ENCODE results near the gene C16orf74.

DNA sequence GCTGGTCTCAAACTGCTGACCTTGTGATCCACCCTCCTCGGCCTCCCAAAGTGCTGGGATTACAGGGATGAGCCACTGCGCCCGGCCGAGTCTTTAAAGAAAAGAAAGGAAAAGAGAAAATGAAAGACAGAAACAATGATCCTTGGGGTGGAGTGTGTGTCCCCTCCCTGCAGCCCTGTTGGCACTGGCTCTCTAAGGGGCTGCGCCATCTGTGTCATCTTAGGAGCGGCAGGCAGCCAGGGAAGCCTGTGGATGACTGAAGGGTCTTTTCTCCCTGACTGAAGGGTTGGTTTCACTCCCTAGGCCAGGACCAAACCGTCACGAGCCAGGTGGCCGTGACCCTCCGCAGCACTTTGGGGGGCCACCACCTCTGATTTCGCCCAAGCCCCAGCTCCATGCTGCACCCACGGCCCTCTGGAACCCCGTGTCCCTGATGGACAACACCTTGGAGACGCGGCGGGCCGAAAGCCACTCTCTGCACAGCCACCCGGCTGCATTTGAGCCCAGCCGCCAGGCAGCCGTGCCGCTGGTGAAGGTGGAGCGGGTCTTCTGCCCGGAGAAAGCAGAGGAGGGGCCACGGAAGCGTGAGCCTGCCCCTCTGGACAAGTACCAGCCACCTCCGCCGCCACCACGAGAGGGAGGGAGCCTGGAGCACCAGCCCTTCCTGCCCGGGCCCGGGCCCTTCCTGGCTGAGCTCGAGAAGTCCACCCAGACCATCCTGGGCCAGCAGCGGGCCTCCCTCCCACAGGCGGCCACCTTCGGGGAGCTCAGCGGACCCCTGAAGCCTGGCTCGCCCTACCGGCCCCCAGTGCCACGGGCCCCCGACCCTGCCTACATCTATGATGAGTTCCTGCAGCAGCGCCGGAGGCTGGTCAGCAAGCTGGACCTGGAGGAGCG is 89.8 kb downstream of the C16orf74 start:
- TF ChIP-seq, protein P1, sequence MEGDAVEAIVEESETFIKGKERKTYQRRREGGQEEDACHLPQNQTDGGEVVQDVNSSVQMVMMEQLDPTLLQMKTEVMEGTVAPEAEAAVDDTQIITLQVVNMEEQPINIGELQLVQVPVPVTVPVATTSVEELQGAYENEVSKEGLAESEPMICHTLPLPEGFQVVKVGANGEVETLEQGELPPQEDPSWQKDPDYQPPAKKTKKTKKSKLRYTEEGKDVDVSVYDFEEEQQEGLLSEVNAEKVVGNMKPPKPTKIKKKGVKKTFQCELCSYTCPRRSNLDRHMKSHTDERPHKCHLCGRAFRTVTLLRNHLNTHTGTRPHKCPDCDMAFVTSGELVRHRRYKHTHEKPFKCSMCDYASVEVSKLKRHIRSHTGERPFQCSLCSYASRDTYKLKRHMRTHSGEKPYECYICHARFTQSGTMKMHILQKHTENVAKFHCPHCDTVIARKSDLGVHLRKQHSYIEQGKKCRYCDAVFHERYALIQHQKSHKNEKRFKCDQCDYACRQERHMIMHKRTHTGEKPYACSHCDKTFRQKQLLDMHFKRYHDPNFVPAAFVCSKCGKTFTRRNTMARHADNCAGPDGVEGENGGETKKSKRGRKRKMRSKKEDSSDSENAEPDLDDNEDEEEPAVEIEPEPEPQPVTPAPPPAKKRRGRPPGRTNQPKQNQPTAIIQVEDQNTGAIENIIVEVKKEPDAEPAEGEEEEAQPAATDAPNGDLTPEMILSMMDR (IDR thresholded peaks at IDR 0.05): no peak
- no peak for TF ChIP-seq POLR2A (IDR thresholded peaks at IDR 0.05)

Data from Peyer's patch (tissue), 4 donors.